ENCODE data around the gene SH3BP2. TPM values are rescaled to one million over a fixed set of nuclear protein-coding genes. Genes with fewer than 3 reads are reported as not detected.

SH3BP2 gene
- total and polyA plus RNA-seq, 4 donors: 6.2 to 75.4 (median 30.8) TPM

- no peaks in the 10 kb centered on the region for H3K36me3 ChIP-seq (ENCODE audit: control insufficient read depth in 1 of 2, insufficient read depth in 2 of 2, low read length in 1 of 2)
- H3K27ac ChIP-seq (ENCODE audit: low read depth in 1 of 2, low read length in 2 of 2): no peak overlapping the region
- WGBS, 2 donors: 77 to 80% methylated on average over 20 of the region's 20 CpGs
- intact Hi-C loops (cut with DNase I): no loop called here
- H3K9me3 ChIP-seq (ENCODE audit: control insufficient read depth, low read length): no peaks in the 10 kb centered on the region
- DNase-seq (no peak), ATAC-seq (ENCODE audit: low FRiP score) (peak; percentile 34)
- no peak overlapping the region for H3K4me3 ChIP-seq (ENCODE audit: low read length in 2 of 2)
- H3K4me1 ChIP-seq (ENCODE audit: control insufficient read depth in 1 of 2, insufficient read depth in 2 of 2, low read length in 2 of 2): no peaks in the 10 kb centered on the region
- no peaks in the 10 kb centered on the region for H3K27me3 ChIP-seq (ENCODE audit: control insufficient read depth in 1 of 2, insufficient read depth in 2 of 2, low read length in 1 of 2)
Measured at GRCh38 chr4:2812612-2813354, 19.9 kb downstream of the SH3BP2 start.

- DNase-seq (no peak), ATAC-seq (ENCODE audit: low FRiP score) (no peak)
- Histone ChIP-seq H3K36me3 (ENCODE audit: control insufficient read depth in 1 of 2, insufficient read depth in 2 of 2, low read length in 1 of 2) (no peaks in the 10 kb centered on the region), H3K4me3 (ENCODE audit: low read length in 2 of 2) (no peak overlapping the region), H3K27me3 (ENCODE audit: control insufficient read depth in 1 of 2, insufficient read depth in 2 of 2, low read length in 1 of 2) (no peaks in the 10 kb centered on the region), H3K27ac (ENCODE audit: low read depth in 1 of 2, low read length in 2 of 2) (no peak overlapping the region), H3K4me1 (ENCODE audit: control insufficient read depth in 1 of 2, insufficient read depth in 2 of 2, low read length in 2 of 2) (no peaks in the 10 kb centered on the region), H3K9me3 (ENCODE audit: control insufficient read depth, low read length) (no peaks in the 10 kb centered on the region)
- intact Hi-C loops (cut with DNase I): no loop called here
- 91 to 93% methylated on average over 17 of the region's 17 CpGs for WGBS, 2 donors
Measured at GRCh38 chr4:2813446-2814405, 20.8 kb downstream of the SH3BP2 start.

- Histone ChIP-seq H3K27ac (ENCODE audit: low read depth in 1 of 2, low read length in 2 of 2) (no peak overlapping the region), H3K9me3 (ENCODE audit: control insufficient read depth, low read length) (no peaks in the 10 kb centered on the region), H3K4me1 (ENCODE audit: control insufficient read depth in 1 of 2, insufficient read depth in 2 of 2, low read length in 2 of 2) (no peaks in the 10 kb centered on the region), H3K27me3 (ENCODE audit: control insufficient read depth in 1 of 2, insufficient read depth in 2 of 2, low read length in 1 of 2) (no peaks in the 10 kb centered on the region), H3K4me3 (ENCODE audit: low read length in 2 of 2) (no peak overlapping the region), H3K36me3 (ENCODE audit: control insufficient read depth in 1 of 2, insufficient read depth in 2 of 2, low read length in 1 of 2) (no peaks in the 10 kb centered on the region)
- ATAC-seq (ENCODE audit: low FRiP score) (no peak), DNase-seq (no peak)
- 81 to 91% methylated on average over 7 of the region's 7 CpGs for WGBS, 2 donors
- intact Hi-C loops (cut with DNase I): no loop called here
Measured at GRCh38 chr4:2814627-2815270, 21.9 kb downstream of the SH3BP2 start.

GRCh38 chr4:2816401-2816954 lies 23.6 kb downstream of the SH3BP2 start:
- no peaks in the 10 kb centered on the region for H3K36me3 ChIP-seq (ENCODE audit: control insufficient read depth in 1 of 2, insufficient read depth in 2 of 2, low read length in 1 of 2)
- no peak overlapping the region for H3K4me3 ChIP-seq (ENCODE audit: low read length in 2 of 2)
- H3K9me3 ChIP-seq (ENCODE audit: control insufficient read depth, low read length): no peaks in the 10 kb centered on the region
- no peaks in the 10 kb centered on the region for H3K4me1 ChIP-seq (ENCODE audit: control insufficient read depth in 1 of 2, insufficient read depth in 2 of 2, low read length in 2 of 2)
- H3K27ac ChIP-seq (ENCODE audit: low read depth in 1 of 2, low read length in 2 of 2): no peak overlapping the region
- 94 to 98% methylated on average over 1 of the region's 1 CpG for WGBS, 2 donors
- no peak for ATAC-seq (ENCODE audit: low FRiP score)
- intact Hi-C loops (cut with DNase I): no loop called here
- H3K27me3 ChIP-seq (ENCODE audit: control insufficient read depth in 1 of 2, insufficient read depth in 2 of 2, low read length in 1 of 2): no peaks in the 10 kb centered on the region
- DNase-seq: no peak

- no peaks in the 10 kb centered on the region for H3K4me1 ChIP-seq (ENCODE audit: control insufficient read depth in 1 of 2, insufficient read depth in 2 of 2, low read length in 2 of 2)
- no peak overlapping the region for H3K27ac ChIP-seq (ENCODE audit: low read depth in 1 of 2, low read length in 2 of 2)
- no peak for ATAC-seq (ENCODE audit: low FRiP score)
- DNase-seq: no peak
- 74 to 80% methylated on average over 4 of the region's 4 CpGs for WGBS, 2 donors
- intact Hi-C loops (cut with DNase I): no loop called here
- no peaks in the 10 kb centered on the region for H3K36me3 ChIP-seq (ENCODE audit: control insufficient read depth in 1 of 2, insufficient read depth in 2 of 2, low read length in 1 of 2)
- H3K9me3 ChIP-seq (ENCODE audit: control insufficient read depth, low read length): no peaks in the 10 kb centered on the region
- no peaks in the 10 kb centered on the region for H3K27me3 ChIP-seq (ENCODE audit: control insufficient read depth in 1 of 2, insufficient read depth in 2 of 2, low read length in 1 of 2)
- H3K4me3 ChIP-seq (ENCODE audit: low read length in 2 of 2): no peak overlapping the region
Measured at GRCh38 chr4:2817137-2817536, 24.3 kb downstream of the SH3BP2 start.

- DNase-seq (no peak), ATAC-seq (ENCODE audit: low FRiP score) (no peak)
- H3K27me3 ChIP-seq (ENCODE audit: control insufficient read depth in 1 of 2, insufficient read depth in 2 of 2, low read length in 1 of 2): no peaks in the 10 kb centered on the region
- no peak overlapping the region for H3K27ac ChIP-seq (ENCODE audit: low read depth in 1 of 2, low read length in 2 of 2)
- H3K36me3 ChIP-seq (ENCODE audit: control insufficient read depth in 1 of 2, insufficient read depth in 2 of 2, low read length in 1 of 2): no peaks in the 10 kb centered on the region
- WGBS, 2 donors: 9 to 18% methylated on average over 30 to 65 of the region's 65 CpGs
- intact Hi-C loops (cut with DNase I): no loop called here
- no peaks in the 10 kb centered on the region for H3K9me3 ChIP-seq (ENCODE audit: control insufficient read depth, low read length)
- H3K4me3 ChIP-seq (ENCODE audit: low read length in 2 of 2): peak overlapping the region; percentile 29 to 78
- H3K4me1 ChIP-seq (ENCODE audit: control insufficient read depth in 1 of 2, insufficient read depth in 2 of 2, low read length in 2 of 2): no peaks in the 10 kb centered on the region
Measured at GRCh38 chr4:2817701-2818350, 24.9 kb downstream of the SH3BP2 start.

GRCh38 chr4:2818351-2818939 lies 25.6 kb downstream of the SH3BP2 start:
- no peak for DNase-seq
- intact Hi-C loops (cut with DNase I): no loop called here
- Histone ChIP-seq H3K27me3 (ENCODE audit: control insufficient read depth in 1 of 2, insufficient read depth in 2 of 2, low read length in 1 of 2) (no peaks in the 10 kb centered on the region), H3K27ac (ENCODE audit: low read depth in 1 of 2, low read length in 2 of 2) (no peak overlapping the region), H3K9me3 (ENCODE audit: control insufficient read depth, low read length) (no peaks in the 10 kb centered on the region), H3K4me3 (ENCODE audit: low read length in 2 of 2) (peak overlapping the region; percentile 29 to 78), H3K36me3 (ENCODE audit: control insufficient read depth in 1 of 2, insufficient read depth in 2 of 2, low read length in 1 of 2) (no peaks in the 10 kb centered on the region), H3K4me1 (ENCODE audit: control insufficient read depth in 1 of 2, insufficient read depth in 2 of 2, low read length in 2 of 2) (no peaks in the 10 kb centered on the region)
- WGBS, 2 donors: 2 to 3% methylated on average over 43 to 54 of the region's 54 CpGs
- no peak for ATAC-seq (ENCODE audit: low FRiP score)

Measured in aorta (tissue), 5 donors.